GM10266 (cell line): ENCODE data around the gene CHAT.
A peak's percentile ranks its signal among the peaks of the same experiment; 100 is the strongest.

Experiments used
- DNase-seq: peaks from one replicate; pipeline ENCODE4 v3.0.0; 2012; ENCODE audit errors: extremely low spot score
- TF ChIP-seq, protein P1 (sequence below): IDR thresholded peaks from 2 replicates; pipeline ENCODE4 v1.5.1; 2012; ENCODE audit warnings: mild to moderate bottlenecking, low read depth; ENCODE audit not compliant: control insufficient read depth, insufficient read depth; ENCODE audit errors: missing control alignments

Gene CHAT

DNA sequence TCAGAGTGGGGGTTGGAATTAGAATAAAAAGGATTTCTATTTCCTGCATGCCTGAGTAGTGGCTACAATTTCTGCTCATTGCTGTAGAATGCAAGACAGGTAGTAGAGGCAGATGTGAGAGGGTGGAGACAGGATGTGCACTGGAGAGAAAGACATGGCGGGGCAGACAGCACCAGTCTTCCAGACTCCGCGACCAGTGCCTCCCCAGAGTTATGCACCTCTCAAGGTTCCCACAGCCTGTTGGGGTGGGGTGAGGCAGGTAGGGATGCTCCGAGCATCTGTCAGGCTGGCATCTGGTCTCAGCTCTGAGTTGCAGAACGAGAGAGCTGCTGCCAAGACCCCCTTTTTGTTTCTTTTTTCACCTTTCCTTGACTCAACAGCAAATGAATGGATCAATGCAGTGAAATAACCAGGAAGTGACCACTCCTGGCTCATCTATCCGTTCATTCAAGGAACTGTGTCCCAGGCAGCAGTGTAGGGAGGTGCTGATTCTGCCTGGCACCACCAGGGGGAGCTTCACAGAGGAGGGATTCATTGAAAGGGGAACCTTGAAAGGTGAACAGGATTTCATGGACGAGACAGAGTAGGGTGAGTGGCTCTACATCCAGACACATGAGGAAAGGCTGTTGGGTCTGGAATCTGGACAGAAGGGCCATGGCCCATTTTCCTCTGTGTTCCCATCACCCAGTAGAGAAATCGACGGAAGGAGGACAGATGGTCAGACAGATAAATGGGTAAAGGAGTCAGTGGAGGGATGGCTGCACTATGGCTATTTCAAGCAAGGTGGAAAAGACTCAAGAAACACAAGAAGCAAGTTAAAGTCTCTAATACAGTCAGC, 20.9 kb upstream of the CHAT start:
- peak; percentile 76 for DNase-seq
- TF ChIP-seq, protein P1, sequence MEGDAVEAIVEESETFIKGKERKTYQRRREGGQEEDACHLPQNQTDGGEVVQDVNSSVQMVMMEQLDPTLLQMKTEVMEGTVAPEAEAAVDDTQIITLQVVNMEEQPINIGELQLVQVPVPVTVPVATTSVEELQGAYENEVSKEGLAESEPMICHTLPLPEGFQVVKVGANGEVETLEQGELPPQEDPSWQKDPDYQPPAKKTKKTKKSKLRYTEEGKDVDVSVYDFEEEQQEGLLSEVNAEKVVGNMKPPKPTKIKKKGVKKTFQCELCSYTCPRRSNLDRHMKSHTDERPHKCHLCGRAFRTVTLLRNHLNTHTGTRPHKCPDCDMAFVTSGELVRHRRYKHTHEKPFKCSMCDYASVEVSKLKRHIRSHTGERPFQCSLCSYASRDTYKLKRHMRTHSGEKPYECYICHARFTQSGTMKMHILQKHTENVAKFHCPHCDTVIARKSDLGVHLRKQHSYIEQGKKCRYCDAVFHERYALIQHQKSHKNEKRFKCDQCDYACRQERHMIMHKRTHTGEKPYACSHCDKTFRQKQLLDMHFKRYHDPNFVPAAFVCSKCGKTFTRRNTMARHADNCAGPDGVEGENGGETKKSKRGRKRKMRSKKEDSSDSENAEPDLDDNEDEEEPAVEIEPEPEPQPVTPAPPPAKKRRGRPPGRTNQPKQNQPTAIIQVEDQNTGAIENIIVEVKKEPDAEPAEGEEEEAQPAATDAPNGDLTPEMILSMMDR = peak; percentile 96

DNA sequence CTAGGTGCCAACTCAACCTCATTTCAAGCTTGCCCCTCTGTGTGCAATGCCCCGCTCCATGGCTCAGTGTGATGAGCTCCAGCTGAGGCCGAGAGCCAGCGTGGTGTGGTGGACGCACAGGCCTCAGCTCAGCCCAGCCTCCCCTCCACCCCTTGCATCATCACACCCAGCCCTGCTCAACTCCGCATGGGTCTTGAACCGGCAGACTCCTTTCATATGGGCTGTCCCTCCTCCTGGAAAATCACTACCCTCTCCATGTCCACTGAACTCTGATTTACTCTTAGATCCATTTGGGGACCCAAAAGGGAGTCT, 20.3 kb upstream of the CHAT start:
- TF ChIP-seq, protein P1 = no peak
- no peak for DNase-seq

DNA sequence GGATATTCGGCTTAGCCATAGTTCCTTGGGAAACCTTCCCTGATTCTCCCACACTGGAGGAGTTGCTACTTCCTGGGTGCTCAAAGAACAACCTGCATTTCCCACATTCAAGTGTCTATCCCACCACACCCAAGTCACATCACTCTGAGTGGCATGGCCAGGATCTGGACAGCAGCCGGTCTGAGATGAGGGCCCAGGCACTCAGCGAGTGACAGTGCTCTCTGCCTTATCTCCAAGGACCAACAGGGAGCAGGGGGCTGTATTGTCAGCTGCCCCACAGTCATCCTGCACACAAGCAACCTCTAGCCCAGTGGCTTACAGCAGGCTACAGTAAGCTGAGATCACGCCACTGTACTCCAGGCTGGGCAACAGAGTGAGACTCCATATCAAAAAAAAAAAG, 19.8 kb upstream of the CHAT start:
- TF ChIP-seq, protein P1 = no peak
- DNase-seq = no peak

DNA sequence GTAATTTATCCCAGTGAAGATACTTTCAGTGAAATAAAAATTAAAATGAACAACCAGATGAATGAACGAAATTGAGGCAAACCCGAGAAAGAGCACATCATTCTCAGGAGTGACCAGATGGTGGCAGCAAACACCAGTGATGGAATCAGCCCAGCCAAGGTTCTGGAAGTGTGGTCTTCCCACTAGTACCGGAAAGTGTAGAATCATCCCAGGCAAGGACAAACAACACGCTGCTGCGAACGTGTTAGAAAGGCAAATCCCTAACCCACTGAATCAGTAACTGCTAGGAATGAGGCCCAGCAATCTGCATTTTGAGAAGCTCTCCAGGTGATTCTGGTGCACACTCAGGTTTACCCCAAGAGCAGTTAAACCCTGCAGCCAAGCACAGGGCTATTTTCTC, 19.2 kb upstream of the CHAT start:
- peak; percentile 62 for DNase-seq
- TF ChIP-seq, protein P1 = peak; percentile 78

DNA sequence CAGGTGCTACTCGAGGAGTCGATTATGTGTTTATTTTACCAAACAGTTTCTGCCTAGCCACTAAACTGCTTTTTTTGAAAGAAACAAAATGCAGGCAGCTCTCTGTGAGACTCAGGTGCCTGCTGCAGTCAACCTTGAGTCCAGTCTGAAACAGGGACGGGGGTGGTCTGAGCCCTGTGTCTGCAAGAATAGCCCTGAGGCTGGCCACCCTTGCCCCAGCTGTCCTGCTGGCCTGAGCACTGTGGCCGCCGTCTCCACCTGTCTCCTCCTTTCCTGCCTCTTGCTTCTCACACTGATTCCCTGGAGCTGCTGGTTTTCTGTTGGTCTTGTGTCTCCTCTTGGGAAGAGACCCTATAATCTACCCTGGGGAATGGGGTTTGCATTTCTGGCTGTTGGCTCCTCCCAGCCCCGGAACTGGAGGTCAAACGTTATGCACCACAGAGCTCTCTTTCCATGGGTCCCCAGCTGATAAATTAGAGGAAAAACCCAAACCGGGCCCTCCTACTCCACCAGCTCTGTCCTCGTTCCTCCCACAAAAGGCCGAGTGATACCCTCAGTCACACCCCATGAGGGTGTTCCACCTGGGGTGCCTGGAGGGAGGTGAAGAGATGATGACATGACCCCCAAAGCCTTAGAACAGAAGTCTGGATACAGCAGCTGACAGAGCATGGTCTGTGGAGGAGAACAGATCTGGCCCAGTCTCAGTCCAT, 18.7 kb upstream of the CHAT start:
- TF ChIP-seq, protein P1 = no peak
- no peak for DNase-seq

DNA sequence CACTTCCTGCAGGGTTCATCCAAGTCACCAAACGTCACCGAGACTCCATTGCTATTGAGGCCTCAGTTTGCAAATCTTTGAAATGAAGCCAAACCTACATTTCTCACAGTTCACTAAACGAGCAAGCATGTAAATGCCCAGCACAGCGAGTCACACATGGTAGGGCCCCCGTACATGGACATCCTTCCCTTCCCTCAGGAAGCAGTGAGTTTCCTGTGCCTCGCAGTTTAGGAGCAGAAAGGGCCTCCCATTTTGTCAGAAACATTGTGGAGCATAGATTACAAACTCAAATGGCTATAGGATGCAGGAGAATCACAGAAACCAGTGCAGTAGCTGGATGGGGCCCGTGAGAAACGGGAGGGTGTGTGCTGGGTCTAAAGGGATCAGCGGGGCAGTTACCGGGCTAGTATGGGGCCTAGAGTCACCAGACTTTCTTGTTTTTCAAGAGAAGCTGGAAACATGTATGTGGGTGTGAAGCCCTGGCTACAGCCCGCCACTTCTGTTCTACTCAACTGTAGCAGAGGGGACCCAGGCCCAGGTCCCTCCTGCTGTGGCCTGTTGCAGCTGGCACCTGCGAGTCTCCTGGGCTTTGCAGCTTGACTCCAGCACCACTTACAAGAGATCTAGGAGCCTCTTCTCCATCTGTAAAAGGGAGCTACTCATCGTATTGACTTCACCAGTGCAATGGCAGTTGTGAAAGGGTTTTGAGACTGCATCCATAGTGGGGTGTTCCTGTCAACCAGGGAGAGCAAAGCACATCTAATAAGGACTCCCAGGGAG, 17.9 kb upstream of the CHAT start:
- DNase-seq = no peak
- TF ChIP-seq, protein P1 = no peak
